ENCODE measurements around the gene PHACTR1.

The PHACTR1 gene

GRCh38 chr6:12957321-12958051 lies 240.9 kb downstream of the PHACTR1 start:
- no peak for DNase-seq

- DNase-seq: no peak
Observed at GRCh38 chr6:12958052-12958706, 241.6 kb downstream of the PHACTR1 start.

DNA sequence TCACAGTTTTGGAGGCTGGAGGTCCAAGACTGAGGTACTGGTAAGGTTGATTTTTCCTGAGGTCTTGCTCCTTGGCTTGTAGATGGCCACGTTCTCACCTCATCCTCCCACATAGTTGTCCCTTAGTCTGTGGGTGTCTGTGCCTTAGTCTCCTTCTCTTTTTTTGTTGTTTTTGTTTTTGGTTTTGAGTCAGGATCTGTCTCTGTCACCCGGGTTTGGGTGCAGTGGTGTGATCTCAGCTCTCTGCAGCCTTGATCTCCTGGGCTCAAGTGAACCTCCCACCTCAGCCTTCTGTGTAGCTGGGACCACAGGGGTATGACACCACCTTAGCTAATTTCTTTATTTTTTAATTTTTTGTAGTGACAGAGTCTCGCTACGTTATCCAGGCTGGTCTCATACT lies 245.2 kb downstream of the PHACTR1 start:
- no peak for DNase-seq

- DNase-seq: no peak
Observed at GRCh38 chr6:12962529-12962928, 246.0 kb downstream of the PHACTR1 start.

- DNase-seq: no peak
Observed at GRCh38 chr6:12962987-12963386, 246.4 kb downstream of the PHACTR1 start.

- DNase-seq: no peak
Observed at GRCh38 chr6:12963567-12963966, 247.0 kb downstream of the PHACTR1 start.

DNA sequence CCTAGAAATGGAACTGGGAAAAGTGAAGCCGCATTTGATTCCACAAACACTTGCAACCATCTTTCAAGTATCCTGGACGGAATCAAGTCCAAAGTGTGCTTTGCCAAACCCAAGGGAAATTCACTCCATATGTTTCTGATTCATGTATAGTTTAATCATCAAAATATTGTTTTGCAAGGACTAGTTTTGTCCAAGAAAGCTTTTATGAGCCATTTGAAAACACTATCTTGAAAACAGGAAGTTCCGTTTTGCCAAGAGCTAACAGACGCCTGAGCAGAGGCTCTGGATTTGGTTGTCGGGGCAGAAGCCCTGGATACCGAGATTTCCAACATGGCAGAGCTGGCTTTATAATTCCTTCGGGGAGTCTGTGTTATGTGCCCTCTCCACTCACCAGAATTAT lies 251.1 kb downstream of the PHACTR1 start:
- DNase-seq: no peak

- DNase-seq: no peak
Observed at GRCh38 chr6:12968290-12968689, 251.7 kb downstream of the PHACTR1 start.

DNA sequence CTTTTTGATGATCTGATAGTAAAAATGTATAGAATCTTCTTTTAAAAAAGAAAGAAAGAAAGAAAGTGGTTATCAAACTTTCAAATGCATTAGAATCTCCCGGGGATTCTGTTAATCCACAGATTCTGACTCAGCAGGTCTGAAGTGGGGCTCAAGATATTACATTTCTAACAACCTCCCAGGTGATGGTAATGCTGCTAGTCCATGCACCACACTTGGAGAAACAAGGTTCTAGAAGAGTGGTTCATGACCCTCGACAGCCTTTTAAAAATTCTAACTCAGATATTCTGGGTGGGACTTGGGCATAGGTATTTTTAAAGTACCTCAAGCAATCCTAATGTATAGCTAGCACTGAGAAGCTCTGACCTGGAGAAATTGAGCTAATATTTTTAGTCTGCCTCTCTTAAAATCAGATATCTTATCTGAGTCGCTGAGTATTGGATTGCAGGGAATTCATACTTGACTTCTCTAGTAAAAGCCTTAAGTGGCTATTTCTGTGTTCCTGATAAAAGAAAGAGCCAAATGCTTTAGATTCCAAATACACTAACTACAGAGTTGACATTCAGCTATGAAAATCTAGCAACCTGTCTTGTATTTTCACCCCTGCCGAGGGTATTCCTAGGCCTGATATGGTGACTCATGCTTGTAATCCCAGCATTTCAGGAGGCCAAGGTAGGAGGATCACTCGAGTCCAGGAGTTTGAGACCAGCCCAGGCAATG lies 252.4 kb downstream of the PHACTR1 start:
- no peak for DNase-seq

DNA sequence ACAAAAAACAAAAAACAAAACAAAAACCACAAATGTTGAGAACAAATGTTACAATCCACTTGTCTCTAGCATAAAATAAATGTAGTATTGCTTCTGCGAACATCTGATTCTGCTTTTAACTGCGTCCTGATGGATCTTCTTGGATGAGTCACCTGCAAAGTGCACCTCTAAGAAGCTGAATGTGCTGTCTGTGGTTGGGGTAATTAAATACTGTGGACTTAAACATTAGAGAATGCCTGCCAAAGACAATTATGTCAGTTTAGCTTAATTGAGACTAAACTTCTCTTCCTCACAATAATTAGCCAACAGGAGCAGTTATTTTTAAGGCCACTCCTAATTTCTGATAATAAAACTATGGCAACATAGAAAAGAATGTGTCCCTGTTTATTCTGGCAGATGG lies 253.4 kb downstream of the PHACTR1 start:
- no peak for DNase-seq

DNA sequence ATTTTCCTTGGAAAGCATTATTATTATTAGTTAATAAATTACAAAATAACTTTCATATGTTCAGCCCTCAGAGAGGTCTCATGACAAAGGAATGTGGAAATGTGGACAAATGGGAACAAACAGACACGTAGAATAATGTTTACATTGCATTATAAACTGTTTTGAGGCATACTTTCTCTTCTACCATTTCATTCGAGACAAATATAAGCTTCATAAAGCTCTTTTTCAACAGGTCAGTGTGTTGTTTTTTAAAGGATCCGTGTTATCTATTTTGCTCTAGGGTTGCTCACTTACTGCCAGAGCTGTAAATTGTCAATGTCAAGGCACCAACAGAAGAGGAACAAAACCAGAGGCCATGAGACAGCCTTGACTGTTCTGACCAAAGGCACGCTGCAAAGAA lies 256.8 kb downstream of the PHACTR1 start:
- DNase-seq: no peak

GRCh38 chr6:12974551-12974950 lies 258.0 kb downstream of the PHACTR1 start:
- no peak for DNase-seq

GRCh38 chr6:12976366-12976765 lies 259.8 kb downstream of the PHACTR1 start:
- DNase-seq: no peak

GRCh38 chr6:12977206-12977605 lies 260.6 kb downstream of the PHACTR1 start:
- no peak for DNase-seq

GRCh38 chr6:12977806-12978205 lies 261.2 kb downstream of the PHACTR1 start:
- no peak for DNase-seq

DNA sequence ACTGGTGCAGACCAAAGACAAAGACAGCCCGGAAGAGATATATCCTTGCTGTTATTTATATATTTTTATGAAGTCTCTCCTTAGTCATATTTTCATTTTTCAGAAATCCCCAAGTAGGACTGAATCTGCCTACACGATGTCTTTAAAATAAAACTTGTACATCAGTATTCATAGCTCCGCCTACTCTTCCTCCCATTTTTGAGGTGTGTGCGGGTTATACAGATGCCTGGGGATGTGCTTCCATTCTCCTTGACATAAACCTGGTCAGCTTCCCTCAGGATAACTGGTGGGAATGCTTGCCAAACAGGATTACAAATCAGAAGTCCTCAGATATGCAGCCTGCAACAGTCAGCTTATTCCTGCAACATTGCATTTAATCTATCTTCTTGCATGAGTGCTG lies 264.2 kb downstream of the PHACTR1 start:
- DNase-seq: no peak

- no peak for DNase-seq
Observed at GRCh38 chr6:12984776-12985175, 268.2 kb downstream of the PHACTR1 start.

- DNase-seq: no peak
Observed at GRCh38 chr6:12987783-12988182, 271.2 kb downstream of the PHACTR1 start.

GRCh38 chr6:12990162-12990561 lies 273.6 kb downstream of the PHACTR1 start:
- no peak for DNase-seq

- no peak for DNase-seq
Observed at GRCh38 chr6:12991435-12991834, 274.9 kb downstream of the PHACTR1 start.

- no peak for DNase-seq
Observed at GRCh38 chr6:12992770-12993169, 276.2 kb downstream of the PHACTR1 start.

DNA sequence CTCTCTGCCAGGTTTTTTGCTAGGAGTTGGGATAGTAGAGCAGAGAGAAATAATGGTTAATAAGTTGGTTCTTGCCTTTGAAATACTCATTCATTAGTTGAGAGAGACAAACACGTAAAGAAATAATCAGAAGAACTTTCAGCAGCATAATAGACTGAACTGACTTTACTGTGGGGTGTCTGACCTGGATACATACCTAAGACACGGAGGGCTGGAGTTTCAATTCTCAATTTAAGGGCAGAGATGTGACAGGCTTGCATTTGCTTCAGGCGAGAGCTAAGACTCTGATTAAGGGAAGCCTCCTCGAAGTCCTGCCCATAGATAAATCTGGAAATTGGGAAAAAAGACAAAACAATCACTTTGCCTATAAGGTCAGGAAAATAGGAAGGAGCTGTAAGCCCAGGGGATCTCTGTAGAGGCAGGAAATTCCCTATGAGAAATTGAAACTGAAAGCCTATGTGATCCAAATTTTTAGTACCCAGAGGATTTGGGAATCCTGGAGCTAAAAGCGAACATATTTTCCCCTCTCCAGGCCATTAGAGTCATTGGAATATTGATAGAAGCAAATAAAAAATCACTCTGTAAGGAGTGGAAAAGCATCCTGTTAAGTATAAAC lies 276.8 kb downstream of the PHACTR1 start:
- DNase-seq: no peak

GRCh38 chr6:12995419-12995818 lies 278.9 kb downstream of the PHACTR1 start:
- no peak for DNase-seq

DNA sequence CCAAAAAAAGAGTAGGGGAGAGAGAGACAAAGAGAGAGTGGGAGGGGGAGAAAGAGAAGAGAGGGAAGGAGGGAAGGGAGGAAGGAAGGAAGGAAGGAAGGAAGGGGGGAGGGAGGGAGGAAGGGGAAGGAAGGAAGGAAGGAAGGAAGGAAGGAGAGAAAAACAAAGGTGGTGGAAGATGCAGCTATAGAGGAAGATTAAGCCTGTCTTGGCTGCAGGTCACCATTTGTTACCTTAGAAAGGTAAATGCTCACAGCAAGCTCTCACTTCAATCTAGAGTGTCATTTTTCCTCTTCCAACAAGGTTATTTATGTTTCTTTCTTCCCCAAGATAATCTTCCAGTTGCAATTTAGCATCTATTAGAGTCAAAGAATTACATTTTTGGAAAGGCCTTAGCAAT lies 284.0 kb downstream of the PHACTR1 start:
- DNase-seq: no peak

Measured in NCI-H1694 (cell line).